ENCODE measurements around the gene LPIN2. TPM values are rescaled to one million over a fixed set of nuclear protein-coding genes. Genes with fewer than 3 reads are reported as not detected.

LPIN2 gene
- total and polyA plus RNA-seq, 2 of the 13 experiments (the other 11 are each of a cell fraction or from before 2014, with no cell fraction given) = 46.0 to 119 TPM

DNA sequence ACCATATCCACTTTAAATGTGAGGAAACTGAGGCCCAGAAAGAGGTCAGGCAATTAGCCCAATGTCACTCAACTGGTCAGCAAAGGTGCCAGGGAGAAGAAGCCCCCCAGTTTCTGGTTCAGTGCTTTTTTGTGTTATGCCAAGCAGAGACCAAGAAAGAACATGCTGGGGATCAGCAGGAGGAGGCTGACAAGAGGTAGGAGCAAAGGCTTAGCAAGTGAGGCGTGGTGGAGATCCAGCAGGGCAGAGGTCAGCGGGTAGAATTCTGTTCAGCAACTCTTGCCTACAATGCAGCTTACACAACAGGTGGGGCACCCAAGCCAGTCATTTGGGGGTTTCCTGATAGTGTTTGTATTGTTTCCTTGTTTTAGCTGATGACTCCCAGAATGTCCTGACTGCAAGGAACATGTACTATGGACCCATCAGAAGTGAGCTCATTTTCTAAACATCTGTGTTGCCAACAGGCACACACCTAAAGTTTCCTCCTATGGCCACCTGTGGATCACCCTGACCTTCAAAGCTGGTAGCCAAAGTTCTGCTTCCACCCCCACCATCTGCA lies 28.2 kb downstream of the LPIN2 start (continued):
- TF ChIP-seq GABPA (IDR thresholded peaks at IDR 0.05; ENCODE audit: low read depth, low read length) = no peak
- TF ChIP-seq GABPA (CRISPR knock-in tag; IDR thresholded peaks at IDR 0.05; ENCODE audit: low read depth) = no peak
- TF ChIP-seq NONO (IDR thresholded peaks at IDR 0.05) = no peak
- peak; percentile 72; the same call in 1 of the 2 replicates for TF ChIP-seq NONO (CRISPR knock-in tag; conservative IDR thresholded peaks at IDR 0.05)
- TF ChIP-seq ZNF570 (CRISPR knock-in tag; IDR thresholded peaks at IDR 0.05; ENCODE audit: borderline replicate concordance) = no peak
- TF ChIP-seq, protein P1, sequence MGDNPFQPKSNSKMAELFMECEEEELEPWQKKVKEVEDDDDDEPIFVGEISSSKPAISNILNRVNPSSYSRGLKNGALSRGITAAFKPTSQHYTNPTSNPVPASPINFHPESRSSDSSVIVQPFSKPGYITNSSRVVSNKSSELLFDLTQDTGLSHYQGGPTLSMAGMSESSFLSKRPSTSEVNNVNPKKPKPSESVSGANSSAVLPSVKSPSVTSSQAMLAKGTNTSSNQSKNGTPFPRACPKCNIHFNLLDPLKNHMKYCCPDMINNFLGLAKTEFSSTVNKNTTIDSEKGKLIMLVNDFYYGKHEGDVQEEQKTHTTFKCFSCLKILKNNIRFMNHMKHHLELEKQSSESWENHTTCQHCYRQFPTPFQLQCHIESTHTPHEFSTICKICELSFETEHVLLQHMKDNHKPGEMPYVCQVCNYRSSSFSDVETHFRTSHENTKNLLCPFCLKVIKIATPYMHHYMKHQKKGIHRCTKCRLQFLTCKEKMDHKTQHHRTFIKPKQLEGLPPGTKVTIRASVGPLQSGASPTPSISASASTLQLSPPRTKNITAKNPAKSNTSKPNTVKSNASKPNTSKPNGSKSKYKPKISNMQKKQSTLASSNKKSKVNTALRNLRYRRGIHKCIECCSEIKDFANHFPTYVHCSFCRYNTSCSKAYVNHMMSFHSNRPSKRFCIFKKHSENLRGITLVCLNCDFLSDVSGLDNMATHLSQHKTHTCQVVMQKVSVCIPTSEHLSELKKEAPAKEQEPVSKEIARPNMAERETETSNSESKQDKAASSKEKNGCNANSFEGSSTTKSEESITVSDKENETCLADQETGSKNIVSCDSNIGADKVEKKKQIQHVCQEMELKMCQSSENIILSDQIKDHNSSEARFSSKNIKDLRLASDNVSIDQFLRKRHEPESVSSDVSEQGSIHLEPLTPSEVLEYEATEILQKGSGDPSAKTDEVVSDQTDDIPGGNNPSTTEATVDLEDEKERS (CRISPR knock-in tag; IDR thresholded peaks at IDR 0.05) = 0 out of 2 replicates have a peak, but pooled peaks have one; percentile 57
- no peak for TF ChIP-seq CCDC6 (CRISPR knock-in tag; IDR thresholded peaks at IDR 0.05)
- TF ChIP-seq ZNF772 (CRISPR knock-in tag; IDR thresholded peaks at IDR 0.05) = no peak
- TF ChIP-seq CEBPG (CRISPR knock-in tag; IDR thresholded peaks at IDR 0.05) = peak; percentile 87
- TF ChIP-seq NKX3-1 (CRISPR knock-in tag; IDR thresholded peaks at IDR 0.05) = peak; percentile 52; the same call in 1 of the 2 replicates
- TF ChIP-seq STAG1 (CRISPR knock-in tag; IDR thresholded peaks at IDR 0.05) = peak; percentile 29
- no peak for TF ChIP-seq JARID2 (CRISPR knock-in tag; IDR thresholded peaks at IDR 0.05; ENCODE audit: insufficient replicate concordance)
- no peak for TF ChIP-seq PHF5A (CRISPR knock-in tag; IDR thresholded peaks at IDR 0.05; ENCODE audit: low read depth, unreplicated experiment)
- TF ChIP-seq KAT7 (CRISPR knock-in tag; IDR thresholded peaks at IDR 0.05; ENCODE audit: borderline replicate concordance) = 0 out of 2 replicates have a peak, but pooled peaks have one; percentile 80
- no peak for TF ChIP-seq ZNF766 (CRISPR knock-in tag; IDR thresholded peaks at IDR 0.05; ENCODE audit: borderline replicate concordance)
- TF ChIP-seq RARG (CRISPR knock-in tag; IDR thresholded peaks at IDR 0.05; ENCODE audit: low read depth) = no peak
- TF ChIP-seq TOE1 (CRISPR knock-in tag; IDR thresholded peaks at IDR 0.05) = no peak
- TF ChIP-seq YY1 (IDR thresholded peaks at IDR 0.05; ENCODE audit: insufficient read depth, insufficient replicate concordance, low read depth, low read length) = no peak
- TF ChIP-seq, protein P2, sequence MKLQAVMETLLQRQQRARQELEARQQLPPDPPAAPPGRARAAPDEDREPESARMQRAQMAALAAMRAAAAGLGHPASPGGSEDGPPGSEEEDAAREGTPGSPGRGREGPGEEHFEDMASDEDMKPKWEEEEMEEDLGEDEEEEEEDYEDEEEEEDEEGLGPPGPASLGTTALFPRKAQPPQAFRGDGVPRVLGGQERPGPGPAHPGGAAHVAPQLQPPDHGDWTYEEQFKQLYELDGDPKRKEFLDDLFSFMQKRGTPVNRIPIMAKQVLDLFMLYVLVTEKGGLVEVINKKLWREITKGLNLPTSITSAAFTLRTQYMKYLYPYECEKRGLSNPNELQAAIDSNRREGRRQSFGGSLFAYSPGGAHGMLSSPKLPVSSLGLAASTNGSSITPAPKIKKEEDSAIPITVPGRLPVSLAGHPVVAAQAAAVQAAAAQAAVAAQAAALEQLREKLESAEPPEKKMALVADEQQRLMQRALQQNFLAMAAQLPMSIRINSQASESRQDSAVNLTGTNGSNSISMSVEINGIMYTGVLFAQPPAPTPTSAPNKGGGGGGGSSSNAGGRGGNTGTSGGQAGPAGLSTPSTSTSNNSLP (IDR thresholded peaks at IDR 0.05; ENCODE audit: low read depth, low read length) = peak; percentile 33; the same call in 1 of the 2 replicates
- no peak for TF ChIP-seq ZNF530 (CRISPR knock-in tag; IDR thresholded peaks at IDR 0.05; ENCODE audit: low read depth)
- TF ChIP-seq ZNF569 (CRISPR knock-in tag; IDR thresholded peaks at IDR 0.05; ENCODE audit: borderline replicate concordance) = no peak
- TF ChIP-seq BORCS8-MEF2B (CRISPR knock-in tag; IDR thresholded peaks at IDR 0.05) = no peak
- no peak for TF ChIP-seq CHD2 (IDR thresholded peaks at IDR 0.05; ENCODE audit: low read depth, low read length)

Data from HepG2 (cell line).